GM18519 (cell line): Measurements from ENCODE around the gene PCSK2.

ENCODE experiments used
- ATAC-seq: cut with Tn5 transposase; IDR thresholded peaks from one replicate; pipeline ENCODE4 v1.9.1; 2021; ENCODE audit warnings: mild to moderate bottlenecking, moderate library complexity; ENCODE audit not compliant: unreplicated experiment, low FRiP score

The PCSK2 gene

GRCh38 chr20:17524560-17524959 lies 297.7 kb downstream of the PCSK2 start:
- ATAC-seq = no peak

- no peak for ATAC-seq
Observed at GRCh38 chr20:17525132-17525531, 298.3 kb downstream of the PCSK2 start.

- peak; percentile 59 for ATAC-seq
Observed at GRCh38 chr20:17525650-17526049, 298.8 kb downstream of the PCSK2 start.

DNA sequence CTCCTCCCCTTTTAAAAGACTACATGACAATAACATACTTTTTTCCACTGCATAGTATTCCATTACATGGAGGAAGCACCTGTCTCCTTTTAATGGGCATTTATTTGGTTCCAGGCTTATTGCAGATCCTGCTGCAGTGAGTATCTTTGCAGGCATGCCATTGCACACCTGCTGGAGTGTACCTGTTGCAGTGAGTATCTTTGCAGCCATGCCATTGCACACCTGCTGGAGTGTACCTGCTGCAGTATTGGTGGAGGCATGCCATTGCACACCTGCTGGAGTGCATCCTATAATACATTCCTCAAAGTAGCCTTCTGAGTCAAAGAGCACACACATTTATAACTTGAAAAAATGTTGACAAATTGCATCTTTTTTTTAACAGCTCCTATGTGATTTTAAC lies 302.7 kb downstream of the PCSK2 start:
- ATAC-seq = no peak

DNA sequence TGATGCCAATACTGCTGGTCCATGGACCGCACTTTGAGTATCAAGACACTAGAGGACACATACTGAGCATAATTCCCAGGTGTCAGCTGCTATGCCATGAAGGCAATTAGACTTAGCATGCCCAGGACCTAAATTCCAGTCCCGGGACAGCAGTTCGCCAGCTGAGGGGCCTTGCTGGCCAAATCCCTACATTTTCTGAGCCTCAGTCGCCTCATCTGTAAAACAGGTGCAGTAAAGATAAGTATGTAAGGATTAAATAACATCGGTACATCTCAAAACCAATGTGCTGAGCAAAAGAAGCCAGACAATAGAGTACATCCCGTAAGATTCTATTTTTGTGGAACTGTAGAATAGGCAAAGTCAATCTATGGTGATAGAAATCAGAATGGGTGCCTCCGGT lies 303.3 kb downstream of the PCSK2 start:
- ATAC-seq = no peak

DNA sequence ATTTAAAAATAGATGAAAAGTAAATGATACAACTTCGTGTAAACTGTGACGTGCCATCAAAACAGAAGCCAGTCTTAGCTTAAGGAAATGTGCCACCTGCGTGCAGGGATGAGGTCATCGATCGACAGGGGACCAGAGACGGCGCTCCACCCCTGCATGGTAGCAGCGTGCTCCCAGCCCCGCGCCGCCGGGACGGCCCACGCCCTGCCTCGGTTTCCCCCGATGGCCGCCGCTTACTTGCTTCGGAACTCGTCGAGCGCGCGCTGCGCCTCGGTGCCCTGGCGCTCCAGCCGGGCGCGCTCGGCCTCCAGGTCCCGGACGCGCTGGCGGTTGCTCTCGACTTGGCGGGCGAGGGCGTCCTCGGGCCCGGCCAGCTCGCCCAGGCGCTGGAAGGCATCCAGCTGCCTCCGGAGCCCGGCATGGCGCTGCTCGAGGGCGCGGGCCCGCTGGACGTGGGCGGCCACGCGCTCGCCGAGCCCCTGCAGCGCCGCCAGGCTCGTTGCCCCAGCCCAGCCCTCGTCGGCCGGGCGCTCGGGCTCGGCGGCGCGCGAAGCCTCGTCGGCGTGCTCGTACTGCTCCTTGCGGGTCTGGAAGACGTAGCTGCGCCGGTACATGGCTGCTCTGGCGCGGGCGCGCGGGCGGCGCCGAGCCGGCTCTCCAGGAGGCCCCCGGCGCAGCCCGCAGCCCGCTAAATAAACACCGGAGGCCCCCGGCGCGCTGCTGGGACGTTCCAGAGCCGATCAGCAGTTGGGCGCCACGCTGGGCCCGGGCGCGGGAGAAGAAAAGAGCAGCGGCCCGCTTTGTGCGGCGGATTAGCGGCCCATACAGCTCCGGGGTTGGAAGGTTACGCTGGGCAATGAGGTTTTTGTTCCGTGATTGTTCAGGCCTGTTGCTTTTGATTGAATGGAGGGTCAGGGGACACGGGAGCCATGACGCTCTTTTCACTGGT lies 304.1 kb downstream of the PCSK2 start, which contains the start of gene BFSP1:
BFSP1 (minus strand) TSS at position 664 of the 949 bp plus-strand sequence; CDS start at position 614, 50 bp downstream.
- peak; percentile 50 for ATAC-seq

GRCh38 chr20:17531665-17532025 lies 304.8 kb downstream of the PCSK2 start:
- ATAC-seq = no peak

DNA sequence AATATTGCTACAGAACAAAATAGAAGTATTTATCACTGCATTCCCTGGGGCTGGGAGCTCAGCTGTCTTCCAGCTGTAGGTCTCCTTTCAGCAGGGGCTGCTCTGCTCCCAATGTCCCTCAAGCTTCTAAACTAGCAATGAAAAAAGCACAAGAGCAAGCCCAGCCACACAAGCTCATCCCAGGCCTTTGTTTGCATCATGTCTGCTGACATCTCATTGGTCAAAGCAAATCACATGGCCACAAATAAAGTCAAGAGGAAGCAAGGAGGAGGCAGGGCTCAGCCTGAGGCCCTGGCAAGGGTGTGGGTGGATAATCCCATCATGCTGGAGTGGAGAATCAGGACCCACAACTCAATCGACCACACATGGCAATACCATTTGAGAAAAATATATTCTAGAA lies 306.6 kb downstream of the PCSK2 start:
- no peak for ATAC-seq

DNA sequence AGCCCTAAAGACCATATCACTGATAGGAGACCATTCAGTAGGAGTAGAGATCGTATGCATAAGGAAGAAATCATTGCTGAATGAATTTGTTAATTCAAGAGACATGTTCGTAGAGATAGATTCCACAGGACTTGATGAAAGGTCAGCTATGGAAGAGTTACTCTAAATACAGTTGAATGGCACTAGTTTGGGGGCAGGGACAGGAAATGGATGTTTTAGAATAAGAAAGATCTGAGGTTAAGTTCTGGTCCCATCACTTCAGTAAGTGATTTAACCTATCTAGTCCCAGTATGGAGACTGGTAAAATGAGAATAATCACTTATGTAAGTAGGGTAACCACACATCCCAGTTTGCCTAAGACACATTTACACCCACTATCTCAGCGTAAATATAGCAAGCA lies 307.2 kb downstream of the PCSK2 start:
- no peak for ATAC-seq
